ENCODE data around the gene TAS1R3. TPM values are rescaled to one million over a fixed set of nuclear protein-coding genes. Genes with fewer than 3 reads are reported as not detected.

The TAS1R3 gene
- total and polyA plus RNA-seq, 10 of the 15 experiments (the other 5 are each of a cell fraction or from before 2014, with no cell fraction given) = 0.04 to 0.51 (median 0.08) TPM; not detected in 3

DNA sequence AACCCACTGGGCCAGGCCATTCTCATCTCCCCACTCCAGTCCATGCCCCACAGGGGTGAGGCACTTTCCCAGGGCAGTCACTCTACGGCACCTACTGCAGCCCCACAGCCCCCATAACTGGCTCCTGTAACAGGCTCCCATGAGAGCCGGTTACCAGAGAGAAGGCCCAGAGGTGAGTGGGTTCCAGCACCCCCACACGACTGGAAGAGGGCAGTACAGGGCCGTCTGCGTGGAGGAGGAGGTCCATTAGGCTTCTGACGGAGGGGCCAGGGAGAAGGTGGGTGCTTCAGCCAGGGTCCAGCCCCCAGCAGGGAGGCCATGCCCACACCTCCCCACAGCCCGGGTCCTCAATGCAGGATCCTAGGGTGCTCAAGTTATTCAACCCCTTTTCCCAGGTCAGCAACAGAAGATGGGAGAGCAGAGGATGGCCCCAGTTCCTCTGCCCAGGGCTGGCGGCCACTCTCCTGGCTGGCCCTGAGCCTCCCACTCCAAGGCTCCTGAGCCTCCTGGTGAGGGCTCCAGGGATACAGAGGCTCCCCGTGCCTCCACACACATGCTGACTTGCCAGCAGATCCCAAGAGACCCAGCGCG lies 24.9 kb upstream of the TAS1R3 start (continued):
- no peak for TF ChIP-seq EP300 (IDR thresholded peaks at IDR 0.05; ENCODE audit: borderline replicate concordance in 1 of 2, control insufficient read depth in 1 of 2, low read depth in 2 of 2, low read length in 2 of 2)
- TF ChIP-seq, protein P1, sequence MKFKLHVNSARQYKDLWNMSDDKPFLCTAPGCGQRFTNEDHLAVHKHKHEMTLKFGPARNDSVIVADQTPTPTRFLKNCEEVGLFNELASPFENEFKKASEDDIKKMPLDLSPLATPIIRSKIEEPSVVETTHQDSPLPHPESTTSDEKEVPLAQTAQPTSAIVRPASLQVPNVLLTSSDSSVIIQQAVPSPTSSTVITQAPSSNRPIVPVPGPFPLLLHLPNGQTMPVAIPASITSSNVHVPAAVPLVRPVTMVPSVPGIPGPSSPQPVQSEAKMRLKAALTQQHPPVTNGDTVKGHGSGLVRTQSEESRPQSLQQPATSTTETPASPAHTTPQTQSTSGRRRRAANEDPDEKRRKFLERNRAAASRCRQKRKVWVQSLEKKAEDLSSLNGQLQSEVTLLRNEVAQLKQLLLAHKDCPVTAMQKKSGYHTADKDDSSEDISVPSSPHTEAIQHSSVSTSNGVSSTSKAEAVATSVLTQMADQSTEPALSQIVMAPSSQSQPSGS (IDR thresholded peaks at IDR 0.05; ENCODE audit: low read length) = no peak
- TF ChIP-seq, protein P2, sequence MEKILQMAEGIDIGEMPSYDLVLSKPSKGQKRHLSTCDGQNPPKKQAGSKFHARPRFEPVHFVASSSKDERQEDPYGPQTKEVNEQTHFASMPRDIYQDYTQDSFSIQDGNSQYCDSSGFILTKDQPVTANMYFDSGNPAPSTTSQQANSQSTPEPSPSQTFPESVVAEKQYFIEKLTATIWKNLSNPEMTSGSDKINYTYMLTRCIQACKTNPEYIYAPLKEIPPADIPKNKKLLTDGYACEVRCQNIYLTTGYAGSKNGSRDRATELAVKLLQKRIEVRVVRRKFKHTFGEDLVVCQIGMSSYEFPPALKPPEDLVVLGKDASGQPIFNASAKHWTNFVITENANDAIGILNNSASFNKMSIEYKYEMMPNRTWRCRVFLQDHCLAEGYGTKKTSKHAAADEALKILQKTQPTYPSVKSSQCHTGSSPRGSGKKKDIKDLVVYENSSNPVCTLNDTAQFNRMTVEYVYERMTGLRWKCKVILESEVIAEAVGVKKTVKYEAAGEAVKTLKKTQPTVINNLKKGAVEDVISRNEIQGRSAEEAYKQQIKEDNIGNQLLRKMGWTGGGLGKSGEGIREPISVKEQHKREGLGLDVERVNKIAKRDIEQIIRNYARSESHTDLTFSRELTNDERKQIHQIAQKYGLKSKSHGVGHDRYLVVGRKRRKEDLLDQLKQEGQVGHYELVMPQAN (conservative IDR thresholded peaks at IDR 0.05) = no peak
- no peak for TF ChIP-seq SMARCA5 (IDR thresholded peaks at IDR 0.05)
- TF ChIP-seq, protein P3, sequence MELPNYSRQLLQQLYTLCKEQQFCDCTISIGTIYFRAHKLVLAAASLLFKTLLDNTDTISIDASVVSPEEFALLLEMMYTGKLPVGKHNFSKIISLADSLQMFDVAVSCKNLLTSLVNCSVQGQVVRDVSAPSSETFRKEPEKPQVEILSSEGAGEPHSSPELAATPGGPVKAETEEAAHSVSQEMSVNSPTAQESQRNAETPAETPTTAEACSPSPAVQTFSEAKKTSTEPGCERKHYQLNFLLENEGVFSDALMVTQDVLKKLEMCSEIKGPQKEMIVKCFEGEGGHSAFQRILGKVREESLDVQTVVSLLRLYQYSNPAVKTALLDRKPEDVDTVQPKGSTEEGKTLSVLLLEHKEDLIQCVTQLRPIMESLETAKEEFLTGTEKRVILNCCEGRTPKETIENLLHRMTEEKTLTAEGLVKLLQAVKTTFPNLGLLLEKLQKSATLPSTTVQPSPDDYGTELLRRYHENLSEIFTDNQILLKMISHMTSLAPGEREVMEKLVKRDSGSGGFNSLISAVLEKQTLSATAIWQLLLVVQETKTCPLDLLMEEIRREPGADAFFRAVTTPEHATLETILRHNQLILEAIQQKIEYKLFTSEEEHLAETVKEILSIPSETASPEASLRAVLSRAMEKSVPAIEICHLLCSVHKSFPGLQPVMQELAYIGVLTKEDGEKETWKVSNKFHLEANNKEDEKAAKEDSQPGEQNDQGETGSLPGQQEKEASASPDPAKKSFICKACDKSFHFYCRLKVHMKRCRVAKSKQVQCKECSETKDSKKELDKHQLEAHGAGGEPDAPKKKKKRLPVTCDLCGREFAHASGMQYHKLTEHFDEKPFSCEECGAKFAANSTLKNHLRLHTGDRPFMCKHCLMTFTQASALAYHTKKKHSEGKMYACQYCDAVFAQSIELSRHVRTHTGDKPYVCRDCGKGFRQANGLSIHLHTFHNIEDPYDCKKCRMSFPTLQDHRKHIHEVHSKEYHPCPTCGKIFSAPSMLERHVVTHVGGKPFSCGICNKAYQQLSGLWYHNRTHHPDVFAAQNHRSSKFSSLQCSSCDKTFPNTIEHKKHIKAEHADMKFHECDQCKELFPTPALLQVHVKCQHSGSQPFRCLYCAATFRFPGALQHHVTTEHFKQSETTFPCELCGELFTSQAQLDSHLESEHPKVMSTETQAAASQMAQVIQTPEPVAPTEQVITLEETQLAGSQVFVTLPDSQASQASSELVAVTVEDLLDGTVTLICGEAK (IDR thresholded peaks at IDR 0.05; ENCODE audit: borderline replicate concordance) = no peak
- 0 out of 2 replicates have a peak, but pooled peaks have one; percentile 42 for TF ChIP-seq SIN3A (IDR thresholded peaks at IDR 0.05; ENCODE audit: low read depth, low read length)
- peak; percentile 19; the same call in 1 of the 2 replicates for TF ChIP-seq RAD21 (IDR thresholded peaks at IDR 0.05; ENCODE audit: insufficient read depth, low read depth, low read length)
- no peak for TF ChIP-seq STAT1 (conservative IDR thresholded peaks at IDR 0.05)
- TF ChIP-seq POU2F2 (IDR thresholded peaks at IDR 0.05; ENCODE audit: borderline replicate concordance, low read depth, low read length) = no peak
- TF ChIP-seq, protein P4, sequence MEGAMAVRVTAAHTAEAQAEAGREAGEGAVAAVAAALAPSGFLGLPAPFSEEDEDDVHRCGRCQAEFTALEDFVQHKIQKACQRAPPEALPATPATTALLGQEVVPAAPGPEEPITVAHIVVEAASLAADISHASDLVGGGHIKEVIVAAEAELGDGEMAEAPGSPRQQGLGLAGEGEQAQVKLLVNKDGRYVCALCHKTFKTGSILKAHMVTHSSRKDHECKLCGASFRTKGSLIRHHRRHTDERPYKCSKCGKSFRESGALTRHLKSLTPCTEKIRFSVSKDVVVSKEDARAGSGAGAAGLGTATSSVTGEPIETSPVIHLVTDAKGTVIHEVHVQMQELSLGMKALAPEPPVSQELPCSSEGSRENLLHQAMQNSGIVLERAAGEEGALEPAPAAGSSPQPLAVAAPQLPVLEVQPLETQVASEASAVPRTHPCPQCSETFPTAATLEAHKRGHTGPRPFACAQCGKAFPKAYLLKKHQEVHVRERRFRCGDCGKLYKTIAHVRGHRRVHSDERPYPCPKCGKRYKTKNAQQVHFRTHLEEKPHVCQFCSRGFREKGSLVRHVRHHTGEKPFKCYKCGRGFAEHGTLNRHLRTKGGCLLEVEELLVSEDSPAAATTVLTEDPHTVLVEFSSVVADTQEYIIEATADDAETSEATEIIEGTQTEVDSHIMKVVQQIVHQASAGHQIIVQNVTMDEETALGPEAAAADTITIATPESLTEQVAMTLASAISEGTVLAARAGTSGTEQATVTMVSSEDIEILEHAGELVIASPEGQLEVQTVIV (IDR thresholded peaks at IDR 0.05; ENCODE audit: borderline replicate concordance, partially characterized antibody) = no peak
- TF ChIP-seq IKZF1 (conservative IDR thresholded peaks at IDR 0.05) = no peak
- no peak for TF ChIP-seq WRNIP1 (IDR thresholded peaks at IDR 0.05; ENCODE audit: borderline replicate concordance, low read depth, low read length)

All from GM12878 (cell line).